HFFc6 (cell line): ENCODE measurements around the gene SFRP5. TPM values are rescaled to one million over a fixed set of nuclear protein-coding genes. Genes with fewer than 3 reads are reported as not detected.

ENCODE experiments used
- DNase-seq: peaks from one replicate; pipeline ENCODE4 v3.0.0-alpha.2; 2018
- H3K27ac Mint-ChIP-seq: 2 replicates; pipeline ENCODE4 v1.8.0; 2020; ENCODE audit warnings: mild to moderate bottlenecking, mixed read lengths
- H3K27me3 Mint-ChIP-seq: 2 replicates; pipeline ENCODE4 v1.8.0; 2021; ENCODE audit warnings: mild to moderate bottlenecking, moderate library complexity, mixed read lengths; ENCODE audit not compliant: insufficient read depth
- H3K36me3 Mint-ChIP-seq: 2 replicates; pipeline ENCODE4 v1.8.0; 2021; ENCODE audit warnings: low read depth, mixed read lengths
- H3K4me1 Mint-ChIP-seq: 2 replicates; pipeline ENCODE4 v1.8.0; 2020; ENCODE audit warnings: low read depth, mixed read lengths
- H3K4me3 Mint-ChIP-seq: 2 replicates; pipeline ENCODE4 v1.8.0; 2020; ENCODE audit warnings: mild to moderate bottlenecking, moderate library complexity, mixed read lengths
- H3K9me3 Mint-ChIP-seq: 2 replicates; pipeline ENCODE4 v1.8.0; 2020; ENCODE audit warnings: mild to moderate bottlenecking, mixed read lengths
- CTCF ChIP-seq: fragments of 200-600 bp; sonication (generic); IDR thresholded peaks from 2 replicates; pipeline ENCODE4 v1.5.0; 2021; ENCODE audit warnings: antibody characterized with exemption, mild to moderate bottlenecking
- total RNA-seq, 6 experiments: library from RNA; stranded (reverse); fragmentation: NEBNext Ultra II Directional; extraction: Animal tissue kit (Norgen Biotek cat#: 25700); gene quantifications; 2 replicates in 1 of 6; 3 replicates in 5 of 6; pipeline ENCODE4 v1.2.3, GENCODE V29; 2021

The SFRP5 gene
- total RNA-seq, 6 experiments from 2014 or later = not detected

- Mint-ChIP-seq H3K36me3 (peaks cover 42% of the 10 kb centered on the region), H3K4me1 (peaks cover 49% of the 10 kb centered on the region), H3K4me3 (no peak overlapping the region), H3K9me3 (no peaks in the 10 kb centered on the region), H3K27ac (no peak overlapping the region; the same call in 1 of the 2 replicates), H3K27me3 (peaks cover 1% of the 10 kb centered on the region)
- no peak for TF ChIP-seq CTCF
- no peak for DNase-seq
These were observed 53.1 kb downstream of the SFRP5 start for GRCh38 chr10:97718659-97719142.

- H3K4me3 Mint-ChIP-seq = no peak overlapping the region
- no peak overlapping the region; the same call in 1 of the 2 replicates for H3K27ac Mint-ChIP-seq
- peaks cover 42% of the 10 kb centered on the region for H3K36me3 Mint-ChIP-seq
- no peaks in the 10 kb centered on the region for H3K9me3 Mint-ChIP-seq
- DNase-seq = no peak
- H3K27me3 Mint-ChIP-seq = peaks cover 1% of the 10 kb centered on the region
- TF ChIP-seq CTCF = no peak
- peaks cover 49% of the 10 kb centered on the region for H3K4me1 Mint-ChIP-seq
These were observed 53.6 kb downstream of the SFRP5 start for GRCh38 chr10:97718178-97718577.

GRCh38 chr10:97717627-97718026 lies 54.2 kb downstream of the SFRP5 start:
- H3K4me1 Mint-ChIP-seq = peaks cover 55% of the 10 kb centered on the region
- no peaks in the 10 kb centered on the region for H3K9me3 Mint-ChIP-seq
- H3K36me3 Mint-ChIP-seq = peaks cover 42% of the 10 kb centered on the region
- no peak for DNase-seq
- no peak overlapping the region for H3K4me3 Mint-ChIP-seq
- no peak overlapping the region for H3K27ac Mint-ChIP-seq
- H3K27me3 Mint-ChIP-seq = peaks cover 2% of the 10 kb centered on the region
- no peak for TF ChIP-seq CTCF

Other genes with a start within 250 kb of the SFRP5 start
- 1 to 10 TPM in 4 of 6 experiments, under 1 TPM in 2; 0.31 to 7.7 (median 6.5) TPM for gene ANKRD2, start 199.2 kb downstream of the SFRP5 start, total RNA-seq
- under 1 TPM; 0.26 to 0.66 (median 0.46) TPM for gene HOGA1, start 187.6 kb downstream of the SFRP5 start, total RNA-seq
- gene C10orf62, start 182.3 kb downstream of the SFRP5 start, total RNA-seq = not detected
- gene MORN4, start 138.5 kb downstream of the SFRP5 start, total RNA-seq = 10 to 100 TPM in 3 of 6 experiments, 1 to 10 TPM in 3; 9.4 to 11.3 (median 10.1) TPM
- 10 to 100 TPM; 26.7 to 35.3 (median 31.6) TPM for gene PI4K2A, start 131.3 kb downstream of the SFRP5 start, total RNA-seq
- 10 to 100 TPM; 28.2 to 44.8 (median 39.5) TPM for gene AVPI1, start 84.8 kb downstream of the SFRP5 start, total RNA-seq
- gene MARVELD1, start 58.3 kb downstream of the SFRP5 start, total RNA-seq = 10 to 100 TPM; 76.7 to 94.7 (median 80.9) TPM
- 10 to 100 TPM; 16.6 to 23.0 (median 18.3) TPM for gene ZFYVE27, start 34.9 kb downstream of the SFRP5 start, total RNA-seq
- not detected for gene GOLGA7B, start 77.8 kb upstream of the SFRP5 start, total RNA-seq